GM23338 (cell line): Measurements from ENCODE around the gene INPP5A.

Experiments
- CREB1 ChIP-seq: fragments of 250-450 bp; sonication (Bioruptor Pico); IDR thresholded peaks from 2 replicates; pipeline ENCODE4 v1.5.0; 2020; ENCODE audit warnings: low read depth, mild to moderate bottlenecking, moderate library complexity
- EZH2 ChIP-seq: fragments of 200-600 bp; sonication (generic); IDR thresholded peaks from one replicate; pipeline ENCODE4 v1.8.0; 2017; ENCODE audit warnings: antibody characterized with exemption, mild to moderate bottlenecking, low read depth; ENCODE audit not compliant: unreplicated experiment
- EZH2phosphoT487 ChIP-seq: fragments of 200-600 bp; sonication (generic); IDR thresholded peaks from one replicate; pipeline ENCODE4 v1.8.1; 2018; ENCODE audit warnings: antibody characterized with exemption; ENCODE audit not compliant: unreplicated experiment
- POLR2AphosphoS5 ChIP-seq: IDR thresholded peaks from 2 replicates; pipeline ENCODE4 v1.6.1; 2016; ENCODE audit warnings: antibody characterized with exemption, low read depth
- TF ChIP-seq, protein P1 (sequence below), 2 experiments: fragments of 200-600 bp in 1 of 2; sonication (generic) in 1 of 2; conservative IDR thresholded peaks; 2 replicates each; pipeline versions ENCODE4 v1.5.1 to v1.6.1; 2016 to 2017; ENCODE audit warnings: antibody characterized with exemption in 2 of 2, low read depth in 2 of 2, mild to moderate bottlenecking in 2 of 2, moderate library complexity in 1 of 2
- TF ChIP-seq, protein P2 (sequence below): IDR thresholded peaks from 2 replicates; pipeline ENCODE4 v1.6.1; 2016; ENCODE audit warnings: antibody characterized with exemption
- TF ChIP-seq, protein P3 (sequence below): IDR thresholded peaks from one replicate; pipeline ENCODE4 v1.6.1; 2018; ENCODE audit warnings: antibody characterized with exemption; ENCODE audit not compliant: unreplicated experiment

DNA sequence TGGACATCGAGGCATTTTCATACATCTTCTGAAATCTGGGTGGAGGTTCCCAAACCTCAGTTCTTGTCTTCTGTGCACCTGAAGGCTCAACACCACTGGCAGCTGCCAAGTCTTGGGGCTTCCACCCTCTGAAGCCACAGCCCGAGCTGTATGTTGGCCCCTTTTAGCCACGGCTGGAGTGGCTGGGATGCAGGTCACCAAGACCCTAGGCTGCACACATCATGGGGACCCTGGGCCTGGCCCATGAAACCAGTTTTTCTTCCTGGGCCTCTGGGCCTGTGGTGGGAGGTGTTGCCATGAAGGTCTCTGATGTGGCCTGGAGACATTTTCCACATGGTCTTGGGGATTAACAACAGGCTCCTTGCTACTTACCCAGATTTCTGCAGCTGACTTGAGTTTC is 62.1 kb downstream of the INPP5A start:
- TF ChIP-seq, protein P1, sequence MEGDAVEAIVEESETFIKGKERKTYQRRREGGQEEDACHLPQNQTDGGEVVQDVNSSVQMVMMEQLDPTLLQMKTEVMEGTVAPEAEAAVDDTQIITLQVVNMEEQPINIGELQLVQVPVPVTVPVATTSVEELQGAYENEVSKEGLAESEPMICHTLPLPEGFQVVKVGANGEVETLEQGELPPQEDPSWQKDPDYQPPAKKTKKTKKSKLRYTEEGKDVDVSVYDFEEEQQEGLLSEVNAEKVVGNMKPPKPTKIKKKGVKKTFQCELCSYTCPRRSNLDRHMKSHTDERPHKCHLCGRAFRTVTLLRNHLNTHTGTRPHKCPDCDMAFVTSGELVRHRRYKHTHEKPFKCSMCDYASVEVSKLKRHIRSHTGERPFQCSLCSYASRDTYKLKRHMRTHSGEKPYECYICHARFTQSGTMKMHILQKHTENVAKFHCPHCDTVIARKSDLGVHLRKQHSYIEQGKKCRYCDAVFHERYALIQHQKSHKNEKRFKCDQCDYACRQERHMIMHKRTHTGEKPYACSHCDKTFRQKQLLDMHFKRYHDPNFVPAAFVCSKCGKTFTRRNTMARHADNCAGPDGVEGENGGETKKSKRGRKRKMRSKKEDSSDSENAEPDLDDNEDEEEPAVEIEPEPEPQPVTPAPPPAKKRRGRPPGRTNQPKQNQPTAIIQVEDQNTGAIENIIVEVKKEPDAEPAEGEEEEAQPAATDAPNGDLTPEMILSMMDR (conservative IDR thresholded peaks at IDR 0.05; ENCODE audit: low read depth in 2 of 2): no peak
- TF ChIP-seq POLR2AphosphoS5 (no peak), CREB1 (CRISPR knock-in tag) (no peak), EZH2phosphoT487 (no peak), EZH2 (no peak)
- TF ChIP-seq, protein P2, sequence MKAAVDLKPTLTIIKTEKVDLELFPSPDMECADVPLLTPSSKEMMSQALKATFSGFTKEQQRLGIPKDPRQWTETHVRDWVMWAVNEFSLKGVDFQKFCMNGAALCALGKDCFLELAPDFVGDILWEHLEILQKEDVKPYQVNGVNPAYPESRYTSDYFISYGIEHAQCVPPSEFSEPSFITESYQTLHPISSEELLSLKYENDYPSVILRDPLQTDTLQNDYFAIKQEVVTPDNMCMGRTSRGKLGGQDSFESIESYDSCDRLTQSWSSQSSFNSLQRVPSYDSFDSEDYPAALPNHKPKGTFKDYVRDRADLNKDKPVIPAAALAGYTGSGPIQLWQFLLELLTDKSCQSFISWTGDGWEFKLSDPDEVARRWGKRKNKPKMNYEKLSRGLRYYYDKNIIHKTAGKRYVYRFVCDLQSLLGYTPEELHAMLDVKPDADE: no peak
- TF ChIP-seq, protein P3, sequence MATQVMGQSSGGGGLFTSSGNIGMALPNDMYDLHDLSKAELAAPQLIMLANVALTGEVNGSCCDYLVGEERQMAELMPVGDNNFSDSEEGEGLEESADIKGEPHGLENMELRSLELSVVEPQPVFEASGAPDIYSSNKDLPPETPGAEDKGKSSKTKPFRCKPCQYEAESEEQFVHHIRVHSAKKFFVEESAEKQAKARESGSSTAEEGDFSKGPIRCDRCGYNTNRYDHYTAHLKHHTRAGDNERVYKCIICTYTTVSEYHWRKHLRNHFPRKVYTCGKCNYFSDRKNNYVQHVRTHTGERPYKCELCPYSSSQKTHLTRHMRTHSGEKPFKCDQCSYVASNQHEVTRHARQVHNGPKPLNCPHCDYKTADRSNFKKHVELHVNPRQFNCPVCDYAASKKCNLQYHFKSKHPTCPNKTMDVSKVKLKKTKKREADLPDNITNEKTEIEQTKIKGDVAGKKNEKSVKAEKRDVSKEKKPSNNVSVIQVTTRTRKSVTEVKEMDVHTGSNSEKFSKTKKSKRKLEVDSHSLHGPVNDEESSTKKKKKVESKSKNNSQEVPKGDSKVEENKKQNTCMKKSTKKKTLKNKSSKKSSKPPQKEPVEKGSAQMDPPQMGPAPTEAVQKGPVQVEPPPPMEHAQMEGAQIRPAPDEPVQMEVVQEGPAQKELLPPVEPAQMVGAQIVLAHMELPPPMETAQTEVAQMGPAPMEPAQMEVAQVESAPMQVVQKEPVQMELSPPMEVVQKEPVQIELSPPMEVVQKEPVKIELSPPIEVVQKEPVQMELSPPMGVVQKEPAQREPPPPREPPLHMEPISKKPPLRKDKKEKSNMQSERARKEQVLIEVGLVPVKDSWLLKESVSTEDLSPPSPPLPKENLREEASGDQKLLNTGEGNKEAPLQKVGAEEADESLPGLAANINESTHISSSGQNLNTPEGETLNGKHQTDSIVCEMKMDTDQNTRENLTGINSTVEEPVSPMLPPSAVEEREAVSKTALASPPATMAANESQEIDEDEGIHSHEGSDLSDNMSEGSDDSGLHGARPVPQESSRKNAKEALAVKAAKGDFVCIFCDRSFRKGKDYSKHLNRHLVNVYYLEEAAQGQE: no peak
